ENCODE measurements around the gene GNAQ. TPM values are rescaled to one million over a fixed set of nuclear protein-coding genes. Genes with fewer than 3 reads are reported as not detected.

The GNAQ gene
- total RNA-seq, 1 experiment from 2014 or later, result 0.51 TPM

- H3K4me3 ChIP-seq (ENCODE audit: low read length), result no peak overlapping the region
- no peaks in the 10 kb centered on the region for H3K36me3 ChIP-seq (ENCODE audit: low read depth, low read length)
- peaks cover 10% of the 10 kb centered on the region for H3K4me1 ChIP-seq (ENCODE audit: insufficient read depth, low read length)
- ATAC-seq (no peak), DNase-seq (no peak)
- no peak overlapping the region for H3K4me2 ChIP-seq (ENCODE audit: low read length)
- H3K9ac ChIP-seq (ENCODE audit: low read length), result no peak overlapping the region
- H3K9me3 ChIP-seq (ENCODE audit: low read length), result no peaks in the 10 kb centered on the region
- intact Hi-C loops (cut with micrococcal nuclease), result loop anchor here (5.0 kb wide), 1 partner anchor 52 kb away; no protein-coding TSS in a partner anchor
- no peaks in the 10 kb centered on the region for H4K20me1 ChIP-seq (ENCODE audit: low read length)
- ChIA-PET CTCF (no interaction called here), POLR2A (ENCODE audit: unreplicated experiment) (no interaction called here)
- no peaks in the 10 kb centered on the region for H3F3A ChIP-seq (ENCODE audit: low read length, unreplicated experiment)
- H3K27me3 ChIP-seq (ENCODE audit: low read length), result no peaks in the 10 kb centered on the region
- H3K79me2 ChIP-seq (ENCODE audit: low read length), result no peaks in the 10 kb centered on the region
- no TSS peak for BruUV-seq (replicated peaks)
- no peak overlapping the region for H3K27ac ChIP-seq (ENCODE audit: low read length)
- no peak overlapping the region for H2AFZ ChIP-seq (ENCODE audit: low read length)
- TF ChIP-seq CTCF (conservative IDR thresholded peaks at IDR 0.05; ENCODE audit: low read depth, low read length) (no peak), EZH2phosphoT487 (IDR thresholded peaks at IDR 0.05; ENCODE audit: borderline replicate concordance, low read length) (no peak), EZH2 (IDR thresholded peaks at IDR 0.05; ENCODE audit: low read length, unreplicated experiment) (no peak)
- no peaks in the 10 kb centered on the region for H3K9me2 ChIP-seq (replicated peaks; ENCODE audit: low read length)
Measured at GRCh38 chr9:77789891-77790290, 241.7 kb downstream of the GNAQ start.

GRCh38 chr9:77785341-77785740, 246.3 kb downstream of the GNAQ start:
- TF ChIP-seq CTCF (conservative IDR thresholded peaks at IDR 0.05; ENCODE audit: low read depth, low read length), result no peak
- TF ChIP-seq EZH2phosphoT487 (IDR thresholded peaks at IDR 0.05; ENCODE audit: borderline replicate concordance, low read length), result no peak
- no peak for TF ChIP-seq EZH2 (IDR thresholded peaks at IDR 0.05; ENCODE audit: low read length, unreplicated experiment)
- Histone ChIP-seq H3K79me2 (ENCODE audit: low read length) (no peaks in the 10 kb centered on the region), H3K9me3 (ENCODE audit: low read length) (no peaks in the 10 kb centered on the region), H3K36me3 (ENCODE audit: low read depth, low read length) (no peaks in the 10 kb centered on the region), H2AFZ (ENCODE audit: low read length) (no peak overlapping the region), H3K4me1 (ENCODE audit: insufficient read depth, low read length) (no peaks in the 10 kb centered on the region), H3K4me2 (ENCODE audit: low read length) (no peak overlapping the region), H3K27me3 (ENCODE audit: low read length) (no peaks in the 10 kb centered on the region), H3K4me3 (ENCODE audit: low read length) (no peak overlapping the region), H3K27ac (ENCODE audit: low read length) (no peak overlapping the region), H3K9ac (ENCODE audit: low read length) (no peak overlapping the region), H3F3A (ENCODE audit: low read length, unreplicated experiment) (no peaks in the 10 kb centered on the region), H3K9me2 (replicated peaks; ENCODE audit: low read length) (no peaks in the 10 kb centered on the region), H4K20me1 (ENCODE audit: low read length) (no peaks in the 10 kb centered on the region)
- ChIA-PET CTCF (interaction anchor here (0.6 kb wide), 1 partner anchor 166 kb away, joined by 3 read pairs; no protein-coding TSS in a partner anchor), POLR2A (ENCODE audit: unreplicated experiment) (no interaction called here)
- no TSS peak for BruUV-seq (replicated peaks)
- DNase-seq (no peak), ATAC-seq (0 out of 2 replicates have a peak, but pooled peaks have one; percentile 35)
- intact Hi-C loops (cut with micrococcal nuclease), result no loop called here

GRCh38 chr9:77783518-77783917, 248.1 kb downstream of the GNAQ start:
- DNase-seq, result no peak
- CTCF ChIA-PET, result no interaction called here

More at GRCh38 chr9:77783518-77783917, 248.1 kb downstream of the GNAQ start:
- H3K4me2 ChIP-seq (ENCODE audit: low read length), result no peak overlapping the region
- H3K9ac ChIP-seq (ENCODE audit: low read length), result no peak overlapping the region
- H3F3A ChIP-seq (ENCODE audit: low read length, unreplicated experiment), result no peaks in the 10 kb centered on the region
- intact Hi-C loops (cut with micrococcal nuclease), result no loop called here
- no peaks in the 10 kb centered on the region for H3K9me3 ChIP-seq (ENCODE audit: low read length)
- H3K9me2 ChIP-seq (replicated peaks; ENCODE audit: low read length), result no peaks in the 10 kb centered on the region
- no peak overlapping the region for H3K4me3 ChIP-seq (ENCODE audit: low read length)
- POLR2A ChIA-PET (ENCODE audit: unreplicated experiment), result no interaction called here
- BruUV-seq (replicated peaks), result no TSS peak
- H3K4me1 ChIP-seq (ENCODE audit: insufficient read depth, low read length), result no peaks in the 10 kb centered on the region
- no peaks in the 10 kb centered on the region for H4K20me1 ChIP-seq (ENCODE audit: low read length)
- no peaks in the 10 kb centered on the region for H3K27me3 ChIP-seq (ENCODE audit: low read length)
- H2AFZ ChIP-seq (ENCODE audit: low read length), result no peak overlapping the region
- H3K79me2 ChIP-seq (ENCODE audit: low read length), result no peaks in the 10 kb centered on the region
- ATAC-seq, result no peak
- H3K36me3 ChIP-seq (ENCODE audit: low read depth, low read length), result no peaks in the 10 kb centered on the region
- TF ChIP-seq CTCF (conservative IDR thresholded peaks at IDR 0.05; ENCODE audit: low read depth, low read length), result no peak
- no peak for TF ChIP-seq EZH2phosphoT487 (IDR thresholded peaks at IDR 0.05; ENCODE audit: borderline replicate concordance, low read length)
- no peak for TF ChIP-seq EZH2 (IDR thresholded peaks at IDR 0.05; ENCODE audit: low read length, unreplicated experiment)
- H3K27ac ChIP-seq (ENCODE audit: low read length), result no peak overlapping the region
